GM18505 (cell line): ENCODE data around the gene LRRC75A.
"Not testable (repeated sequence)": the region's sequence is repeated elsewhere in the genome, so short reads cannot be mapped to it uniquely, and the experiment has no call there.

ENCODE experiments used
- ATAC-seq: cut with Tn5 transposase; IDR thresholded peaks from one replicate; pipeline ENCODE4 v1.9.1; 2021; ENCODE audit not compliant: unreplicated experiment
- POLR2A ChIP-seq: IDR thresholded peaks from 4 replicates; pipeline ENCODE4 v1.6.1; 2011; ENCODE audit warnings: borderline replicate concordance; ENCODE audit not compliant: insufficient read depth, insufficient read length; ENCODE audit errors: extremely low read depth

The LRRC75A gene

GRCh38 chr17:16446338-16446983 lies 45.5 kb downstream of the LRRC75A start:
- ATAC-seq = no peak
- peak; percentile 40 for TF ChIP-seq POLR2A

GRCh38 chr17:16444258-16444886 lies 47.6 kb downstream of the LRRC75A start:
- ATAC-seq = no peak
- TF ChIP-seq POLR2A = peak; percentile 40

GRCh38 chr17:16443511-16444257 lies 48.3 kb downstream of the LRRC75A start:
- ATAC-seq = no peak
- TF ChIP-seq POLR2A = peak; percentile 56

- TF ChIP-seq POLR2A = no peak
Measured at GRCh38 chr17:16442594-16443510, 49.1 kb downstream of the LRRC75A start.

GRCh38 chr17:16442141-16442540 lies 49.9 kb downstream of the LRRC75A start:
- no peak for TF ChIP-seq POLR2A
- ATAC-seq = no peak

More at GRCh38 chr17:16442594-16443510, 49.1 kb downstream of the LRRC75A start:
- no peak for ATAC-seq

GRCh38 chr17:16440901-16441629 lies 50.9 kb downstream of the LRRC75A start:
- no peak for ATAC-seq
- TF ChIP-seq POLR2A = peak; percentile 30

- not testable (repeated sequence) for ATAC-seq
Measured at GRCh38 chr17:16440354-16440753, 51.6 kb downstream of the LRRC75A start.

GRCh38 chr17:16439811-16440351 lies 52.1 kb downstream of the LRRC75A start:
- no peak for ATAC-seq
- no peak for TF ChIP-seq POLR2A

- peak; percentile 7 for ATAC-seq
Measured at GRCh38 chr17:16439303-16439791, 52.6 kb downstream of the LRRC75A start.

GRCh38 chr17:16438557-16439302 lies 53.3 kb downstream of the LRRC75A start:
- peak; percentile 77 for ATAC-seq
- TF ChIP-seq POLR2A = peak; percentile 98

More at GRCh38 chr17:16439303-16439791, 52.6 kb downstream of the LRRC75A start:
- no peak for TF ChIP-seq POLR2A

GRCh38 chr17:16438173-16438556 lies 53.8 kb downstream of the LRRC75A start:
- no peak for ATAC-seq
- TF ChIP-seq POLR2A = no peak
